GM18526 (cell line): Measurements from ENCODE around the gene KCNG2.

Source experiments
- POLR2A ChIP-seq: IDR thresholded peaks from 3 replicates; pipeline ENCODE4 v1.6.1; 2011; ENCODE audit not compliant: insufficient read length; ENCODE audit errors: extremely low read depth

The KCNG2 gene, protein sequence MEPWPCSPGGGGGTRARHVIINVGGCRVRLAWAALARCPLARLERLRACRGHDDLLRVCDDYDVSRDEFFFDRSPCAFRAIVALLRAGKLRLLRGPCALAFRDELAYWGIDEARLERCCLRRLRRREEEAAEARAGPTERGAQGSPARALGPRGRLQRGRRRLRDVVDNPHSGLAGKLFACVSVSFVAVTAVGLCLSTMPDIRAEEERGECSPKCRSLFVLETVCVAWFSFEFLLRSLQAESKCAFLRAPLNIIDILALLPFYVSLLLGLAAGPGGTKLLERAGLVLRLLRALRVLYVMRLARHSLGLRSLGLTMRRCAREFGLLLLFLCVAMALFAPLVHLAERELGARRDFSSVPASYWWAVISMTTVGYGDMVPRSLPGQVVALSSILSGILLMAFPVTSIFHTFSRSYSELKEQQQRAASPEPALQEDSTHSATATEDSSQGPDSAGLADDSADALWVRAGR

DNA sequence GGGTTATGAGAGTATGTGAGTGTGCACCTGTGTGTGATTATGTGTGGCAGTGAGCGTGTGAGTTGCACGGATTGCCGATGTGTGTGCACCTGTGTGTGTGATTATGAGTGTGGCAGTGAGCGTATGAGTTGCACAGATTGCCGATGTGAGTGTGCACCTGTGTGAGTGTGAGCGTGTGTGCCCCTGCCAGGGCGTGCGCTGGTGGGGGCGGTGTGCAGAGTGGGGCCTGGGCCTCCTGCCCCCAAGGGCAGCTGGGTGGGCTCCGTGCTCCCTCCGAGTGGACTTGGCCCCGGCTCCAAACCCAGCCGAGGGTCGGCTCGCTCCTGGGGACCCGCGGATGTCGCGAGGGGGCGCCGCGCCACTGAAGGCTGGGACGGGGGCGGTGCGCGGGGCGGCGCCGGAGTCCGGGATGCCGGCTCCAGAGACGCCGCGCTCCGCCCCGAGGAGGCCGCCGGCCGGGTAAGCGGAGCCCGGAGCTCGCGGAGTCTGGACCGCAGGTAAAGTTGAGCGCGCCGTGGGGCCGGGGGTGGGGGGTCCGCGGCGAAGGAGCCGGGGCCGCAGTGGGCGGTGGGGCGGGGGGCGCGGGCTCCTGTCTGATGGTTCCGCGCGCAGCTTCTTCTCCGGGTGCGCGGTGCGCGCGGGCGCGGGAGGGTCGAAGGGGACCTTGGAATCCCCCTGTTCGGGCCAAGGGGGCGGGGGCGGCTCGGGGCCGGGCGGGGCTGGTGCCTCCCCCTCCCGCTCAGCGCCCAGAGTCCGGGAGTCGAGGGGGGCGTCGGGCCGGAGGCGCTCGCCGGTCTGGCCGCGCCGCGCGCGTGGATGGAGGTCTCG is at the start of gene KCNG2:
Gene KCNG2 (plus strand): TSS at position 421 of the 828 bp plus-strand sequence. CDS start 65,730 bp downstream, outside the sequence.
- TF ChIP-seq POLR2A: no peak

DNA sequence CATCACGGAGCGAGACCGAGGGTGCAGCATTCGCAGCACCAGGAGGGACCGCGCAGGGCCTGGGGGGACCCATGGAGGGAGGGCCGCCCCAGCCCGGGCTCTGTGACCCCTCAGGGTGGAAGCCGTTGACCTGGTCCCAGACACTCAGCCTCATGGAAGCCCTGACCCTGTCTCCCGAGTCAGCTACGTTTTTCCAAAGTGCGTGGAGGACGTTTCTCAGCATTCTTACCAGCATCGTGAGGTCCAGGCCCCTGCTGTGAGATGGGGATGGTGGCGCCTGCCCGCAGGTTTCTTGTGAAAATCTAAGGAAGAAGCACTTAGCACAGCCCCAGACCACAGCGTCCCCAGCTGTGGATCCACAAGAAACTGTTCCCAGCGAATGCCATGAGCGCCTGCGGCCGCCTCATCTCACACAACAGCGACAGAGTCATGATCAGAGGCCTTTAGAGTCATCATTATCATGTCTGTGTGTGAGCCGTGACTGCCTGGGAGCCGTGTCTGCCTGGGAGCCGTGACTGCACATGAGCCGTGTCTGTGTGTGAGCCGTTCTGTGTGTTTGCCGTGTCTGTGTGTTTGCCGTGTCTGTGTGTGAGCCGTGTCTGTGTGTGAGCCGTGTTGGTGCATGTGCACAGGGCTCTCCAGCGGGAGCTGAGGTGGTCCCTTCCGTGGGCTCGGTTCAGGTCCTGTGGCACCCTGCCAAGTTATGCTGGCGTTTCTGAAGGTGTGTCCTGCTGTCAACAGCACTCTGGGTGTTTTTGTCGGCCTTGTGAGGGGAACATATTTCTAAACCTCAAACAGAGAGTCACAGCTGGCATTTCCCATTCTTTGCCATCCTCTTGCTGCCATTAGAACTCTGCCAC is 49.2 kb upstream of the KCNG2 start:
- no peak for TF ChIP-seq POLR2A

DNA sequence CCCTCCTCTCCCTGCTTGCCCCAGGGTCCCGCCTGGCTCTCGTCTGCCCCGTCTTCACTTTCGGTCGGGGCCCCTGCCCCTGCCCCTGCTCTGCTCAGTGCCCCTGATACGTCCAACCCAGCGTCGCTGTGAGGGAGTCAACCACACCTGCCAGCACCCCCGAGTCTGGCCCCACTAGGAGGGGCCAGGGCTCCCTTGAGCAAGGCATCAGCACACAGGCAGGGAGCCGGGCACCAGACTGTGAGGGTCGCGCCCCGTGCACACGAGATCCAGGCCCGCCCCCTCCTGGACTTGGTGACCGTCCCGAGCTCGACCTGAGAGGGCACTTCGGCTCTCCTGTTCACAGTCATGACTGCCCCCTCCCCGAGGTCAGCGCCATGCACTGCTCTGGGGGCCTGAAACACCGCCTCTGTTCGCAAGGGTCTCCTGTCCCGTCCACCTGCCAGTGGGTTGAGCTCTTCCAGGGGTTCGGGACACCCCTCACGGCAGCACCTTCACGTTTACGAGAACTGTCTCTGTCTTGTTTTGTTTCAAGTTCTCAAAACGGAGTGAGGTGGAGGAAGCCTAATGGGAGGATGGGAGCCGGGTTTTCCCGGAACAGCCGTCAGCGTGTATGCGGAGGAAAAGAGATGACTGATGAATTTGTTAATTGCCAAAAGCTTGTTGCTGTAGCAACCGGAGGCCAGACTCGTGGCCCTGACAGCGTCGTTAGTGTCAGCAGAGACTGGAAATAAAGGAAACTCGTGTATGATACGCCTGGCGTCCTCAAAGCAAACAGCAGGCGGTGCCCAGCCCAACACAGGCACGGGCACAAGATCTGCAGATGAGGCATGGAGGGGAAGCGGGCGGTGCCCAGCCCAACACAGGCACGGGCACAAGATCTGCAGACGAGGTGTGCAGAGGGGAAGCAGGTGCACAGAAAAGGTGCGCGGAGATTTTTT is 48.2 kb upstream of the KCNG2 start:
- TF ChIP-seq POLR2A: no peak

DNA sequence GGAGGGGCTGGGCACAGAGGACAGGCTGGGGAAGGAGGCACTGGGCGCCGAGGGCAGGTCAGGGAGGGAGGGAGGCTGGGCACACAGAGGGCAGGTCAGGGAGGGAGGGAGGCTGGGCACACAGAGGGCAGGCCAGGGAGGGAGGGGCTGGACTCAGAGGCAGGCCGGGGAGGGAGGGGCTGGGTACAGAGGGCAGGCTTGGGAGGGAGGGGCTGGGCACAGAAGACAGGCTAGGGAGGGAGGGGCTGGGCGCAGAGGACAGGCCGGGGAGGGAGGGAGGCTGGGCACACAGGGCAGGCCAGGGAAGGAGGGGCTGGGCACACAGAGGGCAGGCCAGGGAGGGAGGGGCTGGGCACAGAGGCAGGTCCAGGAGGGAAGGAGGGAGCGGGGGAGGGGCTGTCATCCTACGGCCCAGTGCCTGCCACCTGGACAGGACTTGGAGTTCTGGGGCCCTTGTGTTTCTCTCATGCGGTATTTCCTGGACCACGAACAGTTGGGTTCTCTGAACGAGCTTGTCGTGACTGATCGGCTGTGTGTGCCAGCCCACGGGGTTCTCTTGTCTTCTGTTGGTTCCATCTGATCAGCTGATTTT is 46.7 kb upstream of the KCNG2 start:
- TF ChIP-seq POLR2A: no peak

DNA sequence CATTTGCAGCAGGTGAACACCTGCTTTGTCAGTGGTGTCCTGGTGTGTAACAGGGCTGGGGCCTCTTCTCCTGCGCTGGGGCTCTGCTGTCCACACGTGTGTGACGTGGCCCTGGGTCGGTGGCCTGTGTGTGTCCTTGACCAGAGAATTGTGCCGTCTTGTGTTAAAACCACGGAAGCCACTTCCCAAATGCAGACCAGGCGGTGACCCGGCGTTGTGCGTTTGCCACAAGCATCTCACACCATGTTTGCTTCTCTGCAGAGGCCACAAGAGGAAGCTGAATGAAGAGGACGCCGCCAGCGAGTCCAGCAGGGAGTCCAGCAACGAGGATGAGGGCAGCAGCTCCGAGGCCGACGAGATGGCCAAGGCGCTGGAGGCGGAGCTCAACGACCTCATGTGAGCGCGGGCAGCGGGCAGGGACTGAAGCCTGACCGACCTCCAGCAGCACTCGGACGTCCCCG is 44.3 kb upstream of the KCNG2 start:
- TF ChIP-seq POLR2A: no peak

DNA sequence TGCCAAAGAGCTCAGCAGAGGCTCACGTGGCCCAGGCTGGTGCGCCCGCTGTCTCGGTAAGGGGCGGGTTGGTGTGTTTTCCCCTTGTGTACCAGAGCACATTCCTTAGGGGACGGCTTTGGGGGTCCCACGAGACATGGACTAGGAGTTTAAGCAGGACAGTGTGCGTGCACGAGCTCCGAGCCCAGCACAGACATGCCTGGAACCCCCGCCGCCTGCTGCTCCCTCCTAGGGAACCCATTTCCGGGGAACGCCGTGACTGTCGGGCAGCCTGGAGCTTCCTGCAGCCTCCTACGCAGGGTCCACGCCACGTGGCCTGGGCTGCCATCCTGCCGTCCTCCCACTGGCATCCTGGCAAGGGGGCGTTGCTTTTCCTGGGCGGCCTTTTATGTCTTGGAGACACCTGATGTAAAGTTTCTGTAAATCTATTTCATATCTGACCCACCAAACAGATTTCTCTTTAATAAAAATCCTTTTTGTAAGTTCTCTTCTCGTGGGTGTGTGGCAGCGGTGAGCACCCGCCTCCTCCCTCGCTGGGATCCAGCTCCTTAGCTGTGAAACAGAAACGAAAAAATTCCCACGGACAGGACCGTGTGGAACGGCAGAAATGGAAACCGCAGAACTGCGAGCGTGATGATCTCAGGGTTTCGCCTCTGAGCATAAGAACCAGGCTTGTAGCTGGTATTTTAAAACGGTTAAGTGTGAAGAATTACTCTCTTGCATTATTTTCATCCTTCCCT is 43.5 kb upstream of the KCNG2 start:
- TF ChIP-seq POLR2A: no peak

DNA sequence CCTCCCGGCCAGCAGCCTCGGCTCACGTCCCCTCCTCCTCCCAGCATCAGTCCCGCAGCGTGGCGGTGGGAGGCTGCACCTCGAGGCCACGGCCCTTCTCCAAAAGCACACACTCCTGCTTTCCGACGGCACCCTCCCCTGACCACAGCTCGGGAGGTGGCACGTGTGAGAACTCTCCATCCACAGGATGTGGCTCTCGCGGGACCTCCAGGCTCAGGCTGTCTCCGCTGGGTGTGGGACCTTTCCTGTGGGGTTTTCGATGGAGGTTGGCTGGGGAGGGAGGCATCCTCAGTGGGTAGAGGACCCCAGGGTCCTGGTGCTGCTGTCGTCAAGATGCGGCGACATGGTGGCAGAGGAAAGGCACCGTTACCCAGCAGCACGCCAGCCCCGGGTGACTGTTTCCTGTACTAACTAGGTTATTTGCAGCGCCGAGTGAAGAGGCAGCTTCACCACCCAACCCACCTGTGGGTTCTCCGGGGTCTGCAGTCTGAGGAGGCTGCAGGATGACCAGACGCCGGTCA is 42.8 kb upstream of the KCNG2 start:
- TF ChIP-seq POLR2A: no peak

DNA sequence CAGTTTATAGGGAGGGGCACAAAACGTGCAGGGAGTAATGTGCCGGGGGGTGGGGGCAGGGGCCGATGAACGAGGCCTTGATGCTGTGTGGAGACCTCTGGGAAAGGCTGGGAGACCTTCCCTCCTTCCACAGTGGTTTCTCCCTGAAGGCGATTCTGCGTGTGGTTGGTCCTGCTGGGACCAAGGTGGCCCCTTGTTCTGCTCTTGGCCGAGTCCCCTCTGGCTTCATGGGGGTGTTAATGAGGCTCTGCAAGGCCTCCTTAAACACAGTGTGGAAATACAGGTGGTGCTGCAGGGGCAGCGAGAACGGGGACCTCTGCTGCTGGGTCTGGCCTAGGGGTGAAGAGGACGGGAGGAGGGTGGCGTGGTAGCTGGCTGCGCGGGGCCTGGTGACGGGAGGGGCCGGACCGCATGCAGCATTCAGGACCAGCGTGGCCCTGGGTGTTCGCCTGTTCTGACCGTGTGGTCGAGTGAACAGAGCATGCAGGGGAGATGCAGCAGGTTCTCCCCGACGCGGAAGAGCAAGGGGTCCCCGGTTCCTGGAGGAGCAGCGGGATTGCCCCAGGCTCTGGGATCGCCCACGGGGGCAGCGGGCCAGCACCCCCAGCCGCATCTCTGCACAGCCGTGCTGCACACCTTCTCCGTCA is 42.1 kb upstream of the KCNG2 start:
- no peak for TF ChIP-seq POLR2A

DNA sequence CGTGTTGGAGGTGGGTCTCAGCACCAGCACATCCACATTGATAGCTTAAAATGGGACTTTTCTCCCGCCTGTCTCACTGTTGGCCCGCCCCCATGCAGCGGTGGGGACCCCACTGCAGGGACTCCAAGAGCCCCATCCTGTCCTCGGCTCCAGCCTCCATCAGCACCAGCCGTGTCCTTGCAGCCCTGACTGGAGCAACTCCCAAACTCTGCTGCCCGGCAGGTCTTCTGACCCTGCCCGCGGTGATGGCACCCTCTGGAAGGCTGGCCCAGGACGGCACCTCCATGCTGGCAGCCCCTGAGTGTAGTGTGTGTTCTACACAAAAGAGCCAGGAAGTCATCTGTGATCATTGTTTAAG is 41.6 kb upstream of the KCNG2 start:
- no peak for TF ChIP-seq POLR2A

DNA sequence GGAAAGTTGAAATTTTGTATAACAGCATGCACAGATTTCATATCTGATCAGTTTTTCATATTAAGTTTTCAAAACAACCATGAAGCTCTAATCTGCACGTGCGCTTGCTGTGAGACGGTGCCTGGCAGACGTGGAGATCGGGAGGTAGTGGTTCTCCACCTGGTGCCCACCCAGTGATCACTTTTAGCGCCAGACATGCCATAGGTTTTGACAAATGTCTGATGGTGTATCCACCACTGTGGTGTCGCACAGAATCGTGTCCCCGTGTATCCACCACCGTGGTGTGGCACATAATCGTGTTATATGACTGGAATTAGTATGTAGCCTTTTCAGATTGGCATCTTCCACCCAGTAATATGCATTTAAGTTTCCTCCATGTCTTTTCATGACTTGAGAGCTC is 40.9 kb upstream of the KCNG2 start:
- no peak for TF ChIP-seq POLR2A

DNA sequence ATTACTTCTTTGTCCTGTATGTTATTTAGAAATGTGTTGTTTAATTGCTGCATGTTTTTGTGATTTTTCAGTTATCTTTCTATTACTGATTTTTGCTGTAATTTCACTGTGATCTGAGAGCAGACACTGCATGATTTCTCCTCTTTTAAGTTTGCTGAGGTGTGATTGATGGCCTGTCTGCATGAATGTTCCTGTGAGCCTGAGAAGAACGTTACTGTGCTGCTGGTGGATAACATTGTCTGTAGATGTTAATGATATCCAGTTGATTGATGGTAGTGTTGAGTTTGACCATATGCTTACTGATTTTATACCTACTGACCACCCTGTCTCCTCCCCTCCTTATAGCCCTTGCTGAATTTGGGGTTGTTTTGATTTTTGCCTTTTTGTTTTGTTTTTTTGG is 37.4 kb upstream of the KCNG2 start:
- TF ChIP-seq POLR2A: no peak

DNA sequence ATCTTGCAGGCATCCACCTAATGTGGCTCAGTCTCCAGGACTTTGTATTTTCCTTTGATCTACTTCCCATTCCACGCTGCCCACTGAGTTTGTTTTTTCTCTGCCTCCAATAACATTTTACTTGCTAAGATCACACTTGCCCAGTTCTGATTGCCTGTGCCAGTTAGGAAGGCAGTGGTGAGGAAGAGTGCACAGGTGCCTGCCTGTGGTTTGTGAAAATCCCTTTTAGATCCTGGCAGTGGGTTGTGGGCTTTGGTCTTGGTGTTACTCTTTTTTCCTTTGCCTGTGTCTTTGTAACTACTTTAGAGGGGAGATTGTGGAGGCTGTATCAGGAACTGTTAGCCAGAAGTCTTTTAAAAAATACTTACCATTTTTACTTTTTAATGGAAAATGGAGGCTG is 36.9 kb upstream of the KCNG2 start:
- no peak for TF ChIP-seq POLR2A

DNA sequence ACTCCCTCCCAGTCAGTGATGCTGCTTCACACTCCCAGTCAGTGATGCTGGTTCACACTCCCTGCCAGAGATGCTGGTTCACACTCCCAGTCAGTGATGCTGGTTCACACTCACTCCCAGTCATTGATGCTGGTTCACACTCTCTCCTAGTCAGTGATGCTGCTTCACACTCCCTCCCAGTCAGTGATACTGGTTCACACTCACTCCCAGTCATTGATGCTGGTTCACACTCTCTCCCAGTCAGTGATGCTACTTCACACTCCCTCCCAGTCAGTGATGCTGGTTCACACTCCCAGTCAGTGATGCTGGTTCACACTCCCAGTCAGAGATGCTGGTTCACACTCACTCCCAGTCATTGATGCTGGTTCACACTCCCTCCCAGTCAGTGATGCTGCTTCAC is 34.3 kb upstream of the KCNG2 start:
- no peak for TF ChIP-seq POLR2A

DNA sequence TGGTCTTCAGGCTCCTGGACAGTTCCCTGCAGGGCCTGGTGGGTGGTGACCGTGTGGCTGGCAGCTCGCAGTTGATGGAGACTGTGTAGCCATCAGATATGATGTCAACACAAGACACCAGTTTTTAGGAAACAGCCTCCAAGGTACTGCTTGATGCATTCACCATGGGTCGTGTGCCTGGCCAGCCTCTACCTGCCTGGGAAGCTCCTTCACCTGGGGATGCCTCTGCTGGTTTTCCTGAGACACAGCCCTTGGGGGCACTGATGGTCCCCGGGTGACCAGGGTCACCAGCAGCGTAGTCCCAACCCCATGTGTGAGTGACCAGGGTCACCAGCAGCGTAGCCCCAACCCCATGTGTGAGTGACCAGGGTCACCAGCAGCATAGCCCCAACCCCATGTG is 33.6 kb upstream of the KCNG2 start:
- no peak for TF ChIP-seq POLR2A
